ENCODE measurements around the gene DKKL1. TPM values are rescaled to one million over a fixed set of nuclear protein-coding genes. Genes with fewer than 3 reads are reported as not detected.
A peak's percentile ranks its signal among the peaks of the same experiment; 100 is the strongest.

DKKL1 gene
- total RNA-seq, 2 donors from 2014 or later = not detected

DNA sequence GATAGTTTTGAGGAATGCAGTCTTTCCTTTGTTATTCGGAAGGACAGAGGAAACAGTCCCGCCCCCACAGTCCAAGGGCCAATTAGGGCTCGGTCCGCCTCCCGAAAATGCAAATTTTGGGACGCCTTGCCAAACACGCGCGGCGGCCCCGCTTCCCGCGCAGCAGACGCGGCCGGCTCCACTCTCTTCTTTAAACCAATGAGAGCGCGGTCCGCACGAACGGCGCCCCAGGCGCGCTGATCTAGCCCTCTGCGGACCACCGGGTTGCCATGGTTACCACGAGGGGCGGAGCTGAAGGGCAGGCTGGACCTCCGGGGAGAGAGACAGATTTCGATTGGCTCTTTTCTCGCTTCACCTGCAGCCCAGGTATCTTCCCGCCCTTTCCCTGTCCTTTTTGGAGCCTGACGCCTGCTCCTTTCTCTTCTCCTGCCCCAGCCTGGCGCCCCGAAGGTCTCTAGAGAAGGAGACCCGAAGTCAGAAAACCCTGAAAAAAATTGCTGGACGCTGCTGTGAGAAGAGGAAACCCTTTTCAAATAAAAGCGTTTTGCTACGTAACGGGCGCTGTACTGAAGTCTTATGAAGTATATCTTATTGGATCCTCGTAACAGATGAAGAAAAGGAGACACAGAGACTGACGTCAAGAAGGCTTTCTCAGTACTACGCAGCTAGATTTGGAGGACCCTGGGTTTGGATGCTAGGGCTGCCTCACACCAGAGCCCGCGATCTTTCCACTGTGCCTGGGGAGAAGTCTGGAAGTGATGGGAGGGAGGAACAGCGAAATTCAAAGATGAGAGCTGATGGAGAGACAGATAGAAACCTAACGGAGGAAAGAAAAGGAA, 57.6 kb downstream of the DKKL1 start:
- H3K36me3 ChIP-seq (replicated peaks in 1 of 2; ENCODE audit: insufficient read depth in 1 of 2, low read depth in 2 of 2) = no peaks in the 10 kb centered on the region
- H3K9me3 ChIP-seq = no peaks in the 10 kb centered on the region
- H3K27me3 ChIP-seq = peaks cover 0 to 34% of the 10 kb centered on the region in 2 donors
- WGBS, 2 donors = 7 to 13% methylated on average over 27 to 48 of the region's 48 CpGs
- no peak for TF ChIP-seq POLR2A (IDR thresholded peaks at IDR 0.05)
- TF ChIP-seq, protein P1, sequence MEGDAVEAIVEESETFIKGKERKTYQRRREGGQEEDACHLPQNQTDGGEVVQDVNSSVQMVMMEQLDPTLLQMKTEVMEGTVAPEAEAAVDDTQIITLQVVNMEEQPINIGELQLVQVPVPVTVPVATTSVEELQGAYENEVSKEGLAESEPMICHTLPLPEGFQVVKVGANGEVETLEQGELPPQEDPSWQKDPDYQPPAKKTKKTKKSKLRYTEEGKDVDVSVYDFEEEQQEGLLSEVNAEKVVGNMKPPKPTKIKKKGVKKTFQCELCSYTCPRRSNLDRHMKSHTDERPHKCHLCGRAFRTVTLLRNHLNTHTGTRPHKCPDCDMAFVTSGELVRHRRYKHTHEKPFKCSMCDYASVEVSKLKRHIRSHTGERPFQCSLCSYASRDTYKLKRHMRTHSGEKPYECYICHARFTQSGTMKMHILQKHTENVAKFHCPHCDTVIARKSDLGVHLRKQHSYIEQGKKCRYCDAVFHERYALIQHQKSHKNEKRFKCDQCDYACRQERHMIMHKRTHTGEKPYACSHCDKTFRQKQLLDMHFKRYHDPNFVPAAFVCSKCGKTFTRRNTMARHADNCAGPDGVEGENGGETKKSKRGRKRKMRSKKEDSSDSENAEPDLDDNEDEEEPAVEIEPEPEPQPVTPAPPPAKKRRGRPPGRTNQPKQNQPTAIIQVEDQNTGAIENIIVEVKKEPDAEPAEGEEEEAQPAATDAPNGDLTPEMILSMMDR (IDR thresholded peaks at IDR 0.05) = no peak
- DNase-seq = peak; percentile 50 to 70 (median 64)
- H3K4me1 ChIP-seq = peaks cover 24% of the 10 kb centered on the region
- no peak overlapping the region for H3K4me3 ChIP-seq
- H3K27ac ChIP-seq = no peak overlapping the region
- intact Hi-C loops (cut with DNase I) = no loop called here
- ATAC-seq = peak; percentile 77

DNA sequence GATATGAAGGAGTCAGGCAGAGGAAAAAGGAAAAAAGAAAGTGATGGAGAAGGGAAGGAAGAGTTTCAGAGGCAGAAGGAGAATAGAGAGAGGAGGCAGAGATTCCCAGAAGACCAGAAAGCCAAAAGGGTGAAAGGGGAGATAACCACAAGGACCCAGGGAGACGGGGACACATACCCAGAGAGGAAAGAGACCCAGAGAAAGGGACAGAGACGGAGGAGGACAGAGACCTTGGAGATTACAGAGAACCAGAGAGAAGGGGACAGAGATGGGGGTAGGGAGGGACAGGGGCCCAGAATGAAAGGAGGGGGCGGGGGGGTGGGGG, 58.2 kb downstream of the DKKL1 start:
- no peaks in the 10 kb centered on the region for H3K36me3 ChIP-seq (replicated peaks in 1 of 2; ENCODE audit: insufficient read depth in 1 of 2, low read depth in 2 of 2)
- intact Hi-C loops (cut with DNase I) = no loop called here
- no peaks in the 10 kb centered on the region for H3K9me3 ChIP-seq
- ATAC-seq (no peak), DNase-seq (no peak)
- peaks cover 0 to 39% of the 10 kb centered on the region in 2 donors for H3K27me3 ChIP-seq
- peaks cover 24% of the 10 kb centered on the region for H3K4me1 ChIP-seq
- WGBS, 2 donors = 24 to 44% methylated on average over 3 of the region's 3 CpGs
- no peak overlapping the region for H3K4me3 ChIP-seq
- H3K27ac ChIP-seq = no peak overlapping the region
- no peak for TF ChIP-seq POLR2A (IDR thresholded peaks at IDR 0.05)
- TF ChIP-seq, protein P1 (IDR thresholded peaks at IDR 0.05) = no peak

DNA sequence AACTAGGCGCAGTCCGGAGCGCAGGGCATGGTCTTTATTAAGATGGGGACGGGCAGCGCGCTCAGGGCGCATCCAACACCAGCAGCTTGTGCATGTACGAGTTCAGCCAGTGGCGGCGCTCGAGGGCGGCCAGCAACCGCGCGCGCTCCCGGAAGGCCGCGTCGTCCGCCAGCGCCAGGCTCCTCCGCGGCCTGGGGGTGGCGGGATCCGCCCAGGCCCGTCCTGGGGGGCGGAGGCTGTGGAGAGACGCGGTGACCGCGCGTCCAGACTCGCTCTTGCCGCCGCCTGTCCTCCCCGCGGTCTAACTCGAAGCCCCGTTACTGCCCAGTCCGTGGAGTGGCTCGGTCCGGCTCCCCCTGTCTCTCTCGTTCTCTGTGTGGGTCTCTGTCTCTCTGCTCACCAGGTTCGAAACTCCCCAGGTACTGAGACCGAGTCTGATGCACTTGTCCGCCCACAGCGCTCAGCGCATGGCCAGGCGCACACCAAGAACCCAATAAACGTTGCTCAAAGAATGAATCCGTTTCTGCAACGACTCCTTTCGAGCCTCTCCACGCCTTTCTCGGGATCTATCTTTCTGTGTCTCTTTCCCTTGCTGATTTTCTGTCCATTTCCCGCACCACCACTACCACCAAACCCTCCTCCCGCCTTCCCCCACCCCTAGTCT, 58.9 kb downstream of the DKKL1 start:
- Histone ChIP-seq H3K36me3 (replicated peaks in 1 of 2; ENCODE audit: insufficient read depth in 1 of 2, low read depth in 2 of 2) (no peaks in the 10 kb centered on the region), H3K4me3 (no peak overlapping the region), H3K4me1 (peaks cover 25% of the 10 kb centered on the region), H3K9me3 (no peaks in the 10 kb centered on the region), H3K27me3 (peaks cover 0 to 46% of the 10 kb centered on the region in 2 donors), H3K27ac (no peak overlapping the region)
- intact Hi-C loops (cut with DNase I) = no loop called here
- ATAC-seq = peak; percentile 49
- TF ChIP-seq, protein P1 (IDR thresholded peaks at IDR 0.05) = peak; percentile 13 to 39 (median 24)
- no peak for TF ChIP-seq POLR2A (IDR thresholded peaks at IDR 0.05)
- DNase-seq = peak; percentile 26 to 45 (median 38)
- 3 to 6% methylated on average over 19 to 56 of the region's 58 CpGs for WGBS, 2 donors

DNA sequence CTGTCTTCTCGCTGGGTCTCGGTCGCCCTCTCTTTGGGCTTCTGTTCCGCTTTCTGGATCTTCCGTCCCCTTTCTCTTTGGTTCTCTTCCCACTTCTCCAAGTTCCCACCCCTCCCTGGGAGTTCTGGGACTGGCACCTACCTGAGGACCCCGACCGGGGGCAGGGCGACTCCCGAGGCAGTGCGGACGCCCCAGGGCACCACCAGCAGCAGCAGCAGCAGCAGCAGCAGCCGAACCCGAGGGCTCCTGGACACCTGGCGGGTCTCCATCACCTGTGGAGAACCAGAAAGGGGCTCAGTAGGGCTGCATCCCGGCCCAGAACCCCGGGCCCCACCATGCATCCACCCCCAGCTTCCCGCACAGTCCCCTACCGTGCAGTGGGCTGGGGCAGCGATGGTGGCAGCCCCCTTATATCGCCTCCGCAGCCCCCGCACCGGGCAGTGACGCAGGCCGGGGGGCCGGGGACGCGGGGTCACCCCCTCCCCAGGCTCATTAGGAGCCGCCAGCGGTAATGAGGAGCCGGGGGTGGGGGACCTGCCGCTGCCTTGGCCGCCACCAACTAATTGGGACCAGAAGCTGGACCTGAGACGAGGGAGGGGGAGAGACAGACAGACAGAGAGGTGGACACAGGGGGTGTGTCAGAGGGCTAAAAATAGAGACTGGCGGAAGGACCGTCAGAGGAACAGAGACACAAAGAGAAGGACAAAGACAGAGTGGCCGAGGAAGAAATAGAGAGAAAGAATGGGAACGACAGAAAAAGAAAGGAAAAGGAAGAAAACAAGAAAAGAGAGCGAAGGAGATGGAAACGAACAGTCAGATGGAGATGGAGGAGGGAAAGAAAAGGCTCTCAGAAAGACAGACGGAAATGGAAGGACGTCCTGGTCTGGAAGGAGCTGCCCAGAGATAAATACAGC, 59.7 kb downstream of the DKKL1 start, which contains the start of gene PTH2:
Gene PTH2 (minus strand): TSS at position 371 of the 914 bp plus-strand sequence. CDS start 102 bp downstream, at position 269.
- no peak within 1 kb of the TSS for H3K27ac ChIP-seq
- intact Hi-C loops (cut with DNase I) = no loop called here
- no peak within 1 kb of the TSS for H3K4me3 ChIP-seq
- WGBS, 2 donors = 9 to 20% methylated on average over 17 to 40 of the region's 42 CpGs
- ATAC-seq = no peak
- TF ChIP-seq, protein P1 (IDR thresholded peaks at IDR 0.05) = no peak
- no peak for TF ChIP-seq POLR2A (IDR thresholded peaks at IDR 0.05)
- peaks cover 33% of the 10 kb centered on the region for H3K4me1 ChIP-seq
- no peaks in the 10 kb centered on the region for H3K9me3 ChIP-seq
- H3K36me3 ChIP-seq (replicated peaks in 1 of 2; ENCODE audit: insufficient read depth in 1 of 2, low read depth in 2 of 2) = no peaks in the 10 kb centered on the region
- no peak for DNase-seq
- H3K27me3 ChIP-seq = peaks cover 0 to 54% of the 10 kb centered on the region in 2 donors
